GM21723 (cell line): ENCODE measurements around the gene POLR2A.

Experiments used
- ATAC-seq: cut with Tn5 transposase; IDR thresholded peaks from one replicate; pipeline ENCODE4 v1.9.1; 2021; ENCODE audit warnings: mild to moderate bottlenecking, moderate library complexity; ENCODE audit not compliant: unreplicated experiment

The POLR2A gene

GRCh38 chr17:7484067-7484918, at the start of gene POLR2A:
POLR2A (plus strand) TSS chr17:7484366.
- peak; percentile 57 for ATAC-seq

DNA sequence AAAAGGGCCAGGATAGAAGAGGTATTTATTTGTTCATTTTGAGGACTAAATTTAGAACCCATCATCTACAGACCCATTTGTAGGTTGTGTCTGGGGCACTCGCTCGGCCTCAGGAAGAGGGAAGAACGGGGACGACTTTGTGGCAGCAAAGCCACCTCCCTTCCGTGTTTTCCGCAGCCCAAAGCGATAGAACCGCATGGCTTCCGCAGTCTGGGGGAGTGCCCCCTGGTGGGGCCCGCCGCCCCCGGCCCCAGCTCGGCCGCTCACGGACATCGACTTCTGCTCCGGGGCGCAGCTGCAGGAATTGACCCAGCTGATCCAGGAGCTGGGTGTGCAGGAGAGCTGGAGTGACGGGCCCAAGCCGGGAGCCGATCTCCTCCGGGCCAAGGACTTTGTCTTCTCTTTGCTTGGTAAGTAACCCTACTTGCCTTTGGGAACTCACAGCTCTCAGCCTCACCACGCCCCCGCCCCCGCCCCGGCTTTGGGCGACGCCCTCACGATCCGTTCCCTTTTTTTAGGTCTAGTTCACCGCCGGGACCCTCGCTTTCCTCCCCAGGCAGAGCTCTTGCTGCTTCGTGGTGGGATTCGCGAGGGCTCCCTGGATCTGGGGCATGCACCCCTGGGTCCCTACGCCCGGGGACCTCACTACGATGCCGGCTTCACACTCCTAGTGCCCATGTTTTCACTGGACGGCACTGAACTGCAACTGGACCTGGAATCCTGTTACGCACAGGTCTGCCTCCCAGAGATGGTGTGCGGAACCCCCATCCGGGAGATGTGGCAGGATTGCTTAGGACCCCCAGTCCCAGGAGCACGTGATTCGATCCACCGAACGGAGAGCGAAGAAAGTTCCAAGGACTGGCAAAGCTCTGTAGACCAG, 48.2 kb upstream of the POLR2A start:
- peak; percentile 19 for ATAC-seq

DNA sequence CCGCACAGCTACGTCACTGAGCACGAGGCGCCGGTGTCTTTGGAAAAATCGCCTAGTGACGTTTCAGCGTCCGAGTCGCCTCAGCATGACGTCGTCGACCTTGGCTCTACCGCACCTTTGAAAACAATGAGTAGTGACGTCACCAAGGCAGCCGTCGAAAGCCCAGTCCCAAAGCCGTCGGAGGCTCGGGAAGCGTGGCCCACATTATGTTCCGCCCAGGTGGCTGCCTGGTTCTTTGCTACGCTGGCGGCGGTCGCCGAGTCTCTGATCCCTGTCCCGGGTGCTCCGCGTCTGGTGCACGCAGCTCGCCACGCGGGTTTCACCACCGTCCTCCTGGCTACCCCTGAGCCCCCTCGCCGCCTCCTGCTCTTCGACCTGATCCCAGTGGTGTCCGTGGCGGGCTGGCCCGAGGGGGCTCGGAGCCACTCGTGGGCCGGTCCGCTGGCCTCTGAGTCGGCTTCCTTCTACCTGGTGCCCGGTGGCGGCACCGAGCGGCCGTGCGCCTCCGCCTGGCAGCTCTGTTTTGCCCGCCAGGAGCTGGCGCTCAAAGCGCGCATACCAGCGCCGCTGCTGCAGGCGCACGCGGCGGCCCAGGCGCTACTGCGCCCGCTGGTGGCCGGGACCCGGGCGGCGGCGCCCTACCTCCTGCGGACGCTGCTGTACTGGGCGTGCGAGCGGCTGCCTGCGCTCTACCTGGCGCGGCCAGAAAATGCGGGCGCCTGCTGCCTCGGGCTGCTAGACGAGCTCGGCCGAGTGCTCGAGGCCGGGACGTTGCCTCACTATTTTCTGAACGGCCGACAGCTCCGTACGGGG, 47.4 kb upstream of the POLR2A start:
- no peak for ATAC-seq

- ATAC-seq, result no peak
Observed at GRCh38 chr17:7437369-7437863, 46.8 kb upstream of the POLR2A start.

DNA sequence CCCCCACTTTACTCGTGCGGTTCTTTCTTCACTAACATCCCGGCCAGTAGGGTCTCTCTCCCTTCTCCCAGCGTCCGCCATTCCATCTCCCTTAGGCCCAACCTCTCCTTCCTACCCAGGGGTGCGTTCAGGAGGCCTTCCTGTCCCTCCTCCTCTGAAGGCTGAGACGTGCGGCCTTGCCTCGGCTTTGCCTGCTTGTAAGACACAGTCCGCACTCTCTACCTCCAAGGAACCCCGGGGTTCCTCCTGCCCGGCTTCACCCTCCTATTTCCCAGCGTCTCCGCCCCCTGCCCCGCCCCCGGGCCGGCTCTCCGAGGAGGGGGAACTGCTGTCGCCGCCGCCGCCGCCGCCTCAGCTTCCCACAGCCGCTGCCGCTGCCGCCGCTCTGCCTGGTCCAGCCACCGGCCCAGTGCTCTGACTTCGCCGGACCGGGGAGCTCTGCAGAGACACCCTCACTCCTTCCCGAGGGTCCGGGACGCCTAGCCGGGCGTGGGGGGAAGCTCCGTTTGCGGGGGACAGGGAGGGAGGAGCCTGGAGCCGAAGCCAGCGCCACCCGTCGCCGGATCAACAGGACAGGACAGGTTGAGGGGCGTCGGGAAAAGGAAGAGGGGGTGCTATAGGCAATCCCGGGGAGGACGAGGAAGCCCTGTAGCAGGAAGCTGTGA, 46.1 kb upstream of the POLR2A start:
- no peak for ATAC-seq

- ATAC-seq, result no peak
Observed at GRCh38 chr17:7438656-7439460, 45.3 kb upstream of the POLR2A start.

GRCh38 chr17:7439462-7440112, 44.6 kb upstream of the POLR2A start, which contains the start of gene FGF11:
FGF11 (plus strand) TSS chr17:7439512; CDS start chr17:7439621, 109 bp downstream.
- no peak for ATAC-seq

DNA sequence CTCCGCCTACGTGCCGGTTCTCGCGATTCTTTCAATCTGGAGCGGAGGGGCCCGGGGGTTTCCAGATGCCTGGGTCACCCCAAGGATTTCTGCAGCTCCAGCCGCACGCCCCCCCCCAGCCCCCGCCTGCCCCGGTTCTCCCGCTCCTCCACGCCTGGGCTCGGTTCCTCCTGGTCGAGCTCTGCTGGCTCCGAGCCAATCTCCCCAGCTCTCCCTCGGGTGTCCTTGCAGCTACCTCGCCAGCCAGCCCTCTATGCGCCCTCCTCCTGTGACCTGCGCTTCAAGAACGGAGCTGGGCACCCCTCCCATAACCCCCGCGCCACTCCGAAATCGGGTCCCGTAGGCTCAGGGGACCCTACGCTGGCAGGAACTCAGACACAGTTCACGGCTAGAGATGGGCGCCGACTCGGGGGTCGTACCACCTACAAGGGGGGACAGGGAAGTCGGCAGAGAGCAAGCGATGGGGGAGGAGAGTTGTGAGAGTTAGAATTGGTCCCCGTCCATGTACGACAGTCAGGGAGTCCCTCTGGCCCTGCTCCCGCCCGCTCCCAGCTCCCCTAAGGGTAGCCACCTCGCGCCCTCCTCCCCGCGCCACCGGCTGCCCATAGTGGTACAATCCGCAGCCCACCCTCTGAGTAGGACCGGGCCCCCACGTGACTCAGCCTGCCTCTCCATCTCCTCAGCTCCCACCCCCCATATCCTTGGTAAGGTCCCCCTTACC, 43.9 kb upstream of the POLR2A start:
- ATAC-seq, result no peak

DNA sequence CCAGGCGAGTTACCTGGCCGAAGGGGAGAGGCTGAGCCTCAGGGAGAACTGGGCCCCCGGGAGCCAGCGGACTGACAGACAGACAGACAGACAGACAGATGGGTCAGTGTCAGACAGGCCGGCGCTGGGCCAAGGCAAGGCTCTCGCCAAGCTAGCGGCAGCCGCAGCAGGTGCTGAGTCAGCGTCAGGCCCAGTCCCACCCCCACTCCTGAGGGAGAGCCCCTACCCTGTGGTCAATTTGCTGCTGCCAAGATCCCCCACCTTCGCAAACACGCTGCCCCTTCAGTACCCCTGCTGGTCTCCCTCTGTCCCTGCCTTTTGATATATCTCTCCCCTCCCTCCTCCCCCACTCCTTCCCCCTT, 43.4 kb upstream of the POLR2A start:
- ATAC-seq, result no peak

GRCh38 chr17:7441266-7441665, 42.9 kb upstream of the POLR2A start:
- no peak for ATAC-seq

- ATAC-seq, result no peak
Observed at GRCh38 chr17:7442142-7442541, 42.0 kb upstream of the POLR2A start.

GRCh38 chr17:7443499-7444485, 40.4 kb upstream of the POLR2A start:
- no peak for ATAC-seq

GRCh38 chr17:7444682-7445618, 39.2 kb upstream of the POLR2A start, which contains the start of gene CHRNB1:
CHRNB1 (plus strand) TSS chr17:7445061; CDS start chr17:7445128, 67 bp downstream.
- ATAC-seq, result no peak

GRCh38 chr17:7445619-7445968, 38.6 kb upstream of the POLR2A start:
- ATAC-seq, result no peak

DNA sequence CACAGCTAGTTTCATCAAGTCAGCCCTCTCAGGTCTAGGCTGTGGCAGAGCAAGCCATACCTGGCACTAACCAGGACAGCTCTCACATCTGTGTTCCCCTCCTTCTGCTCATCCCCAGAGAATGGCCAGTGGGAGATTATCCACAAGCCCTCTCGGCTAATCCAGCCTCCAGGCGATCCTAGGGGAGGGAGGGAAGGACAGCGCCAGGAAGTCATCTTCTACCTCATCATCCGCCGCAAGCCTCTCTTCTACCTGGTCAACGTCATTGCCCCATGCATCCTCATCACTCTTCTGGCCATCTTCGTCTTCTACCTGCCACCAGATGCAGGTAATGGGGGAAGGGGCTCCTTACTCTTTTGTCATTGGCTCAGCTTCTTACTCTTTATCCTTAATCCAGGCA, 35.7 kb upstream of the POLR2A start:
- ATAC-seq, result no peak

DNA sequence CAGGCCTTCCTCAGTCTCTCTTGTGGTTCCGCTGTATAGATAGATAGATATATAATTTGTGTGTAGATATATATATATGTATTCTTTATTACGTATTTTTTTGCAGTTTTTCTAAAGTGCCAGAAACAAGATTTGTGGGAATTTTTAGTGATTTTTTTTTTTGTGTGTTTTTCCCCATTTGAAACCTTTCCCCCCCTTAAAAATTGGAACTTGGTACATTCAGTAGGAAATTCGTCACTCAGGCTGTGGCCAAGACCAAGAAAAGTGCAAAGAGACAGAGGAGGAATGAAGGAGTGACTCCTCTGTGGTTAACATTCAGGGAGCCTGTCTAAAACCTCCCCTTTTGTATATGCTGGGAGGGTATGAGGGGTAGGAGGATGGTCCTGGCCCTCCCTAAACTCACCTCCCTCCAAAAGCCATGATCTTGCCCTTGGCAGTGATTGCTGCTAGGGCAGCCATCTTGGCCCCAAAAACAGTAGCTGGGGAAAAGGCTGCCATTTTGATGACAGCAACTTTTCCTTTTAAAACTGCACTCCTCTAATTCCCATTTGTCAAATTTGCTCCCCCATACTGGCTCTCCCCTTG, 24.1 kb upstream of the POLR2A start:
- ATAC-seq, result no peak
